RPMI7951 (cell line): Measurements from ENCODE around the gene CAMK1D. TPM values are rescaled to one million over a fixed set of nuclear protein-coding genes. Genes with fewer than 3 reads are reported as not detected.

Experiments
- DNase-seq: peaks from one replicate; pipeline ENCODE4 v3.0.0-alpha.2; 2012; ENCODE audit warnings: low read depth
- total RNA-seq: library from RNA; depleted of rRNA; stranded (reverse); fragments of >200 nt; shearing (Covaris generic); gene quantifications from 2 replicates; pipeline ENCODE4 v1.2.3, GENCODE V29; 2014

The CAMK1D gene
- total RNA-seq, 1 experiment from 2014 or later = not detected

DNA sequence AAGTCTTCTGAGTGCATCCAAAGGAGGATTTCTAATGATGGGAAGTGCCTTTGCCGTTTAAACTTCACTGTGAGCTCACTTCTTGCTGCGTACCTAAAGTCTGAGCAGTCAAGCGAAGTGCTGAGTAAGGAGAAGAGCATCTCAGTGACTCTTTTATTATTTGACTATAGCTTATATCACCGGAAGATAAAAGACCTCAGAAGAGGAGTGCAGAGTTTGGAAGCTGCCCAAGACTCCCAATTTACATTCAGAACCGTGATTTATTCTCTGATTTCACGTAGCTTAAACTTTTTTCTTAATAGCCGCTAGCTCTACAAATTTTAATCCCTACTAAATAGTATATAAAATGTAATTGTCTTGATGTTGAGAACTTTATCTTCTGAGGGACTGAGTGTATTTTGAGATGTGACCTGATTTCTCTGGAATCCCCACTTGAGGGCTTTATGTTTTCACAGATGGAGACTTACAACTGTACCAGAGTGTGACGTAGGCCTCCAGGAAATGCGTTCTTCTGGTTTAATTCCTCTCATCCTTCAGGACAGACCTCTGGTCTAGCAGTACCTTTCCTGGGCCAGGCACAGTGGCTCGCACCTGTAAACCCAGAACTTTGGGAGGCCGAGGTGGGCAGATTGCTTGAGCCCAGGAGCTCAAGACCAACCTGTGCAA lies 51.1 kb downstream of the CAMK1D start:
- DNase-seq = no peak

GRCh38 chr10:12401466-12401865 lies 52.1 kb downstream of the CAMK1D start:
- no peak for DNase-seq

- no peak for DNase-seq
These were observed 53.8 kb downstream of the CAMK1D start for GRCh38 chr10:12403119-12403518.

- no peak for DNase-seq
These were observed 56.3 kb downstream of the CAMK1D start for GRCh38 chr10:12405342-12406320.

DNA sequence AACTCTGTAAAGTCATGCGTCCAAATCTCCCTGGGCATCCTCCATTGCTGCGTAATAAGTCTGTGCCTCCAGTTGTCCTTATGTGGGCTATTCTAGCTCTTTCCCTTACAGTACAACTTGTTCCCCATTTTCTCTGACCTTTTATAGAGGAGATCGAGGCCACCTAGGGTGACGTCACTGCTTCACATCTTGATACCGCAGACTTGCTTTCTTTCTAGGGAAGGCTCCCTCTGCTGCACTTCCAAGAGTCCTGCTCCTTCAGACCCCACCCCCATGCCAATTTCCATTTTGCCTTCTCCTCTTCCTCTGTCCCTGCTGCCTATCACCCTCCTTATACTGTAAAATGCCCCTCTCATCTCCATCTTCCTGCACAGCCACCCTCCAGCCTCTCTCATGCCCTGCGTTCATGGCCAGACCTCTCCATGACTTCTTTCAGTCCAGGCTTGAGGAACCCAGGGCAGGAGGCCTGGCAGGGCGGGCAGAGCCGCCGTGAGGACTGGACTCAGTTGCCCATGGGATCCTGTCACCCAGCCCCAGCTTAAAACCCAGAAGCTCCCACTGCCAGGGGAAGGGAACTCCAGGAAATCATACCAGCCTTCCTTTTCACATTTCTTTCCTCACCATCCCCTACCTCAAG lies 57.5 kb downstream of the CAMK1D start:
- no peak for DNase-seq

GRCh38 chr10:12408472-12408871 lies 59.1 kb downstream of the CAMK1D start:
- DNase-seq = no peak

DNA sequence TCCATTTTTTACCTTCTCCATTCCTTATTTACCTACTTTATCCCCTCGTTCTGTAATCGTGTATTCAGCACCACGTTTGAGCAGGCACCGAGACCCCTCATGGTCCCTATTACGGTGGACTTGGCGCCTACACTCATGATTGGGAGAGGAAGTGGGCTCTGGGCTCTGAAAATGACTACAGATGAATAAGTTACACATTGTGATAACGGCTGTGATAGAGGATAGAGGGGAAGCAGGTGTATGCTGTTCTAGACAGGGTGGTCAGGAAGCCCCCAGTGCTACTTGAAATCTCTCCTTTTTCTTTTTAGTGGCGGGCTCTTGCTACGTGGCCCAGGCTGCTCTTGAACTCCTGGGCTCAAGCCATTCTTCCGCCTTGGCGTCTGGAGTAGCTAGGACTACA lies 59.8 kb downstream of the CAMK1D start:
- no peak for DNase-seq

DNA sequence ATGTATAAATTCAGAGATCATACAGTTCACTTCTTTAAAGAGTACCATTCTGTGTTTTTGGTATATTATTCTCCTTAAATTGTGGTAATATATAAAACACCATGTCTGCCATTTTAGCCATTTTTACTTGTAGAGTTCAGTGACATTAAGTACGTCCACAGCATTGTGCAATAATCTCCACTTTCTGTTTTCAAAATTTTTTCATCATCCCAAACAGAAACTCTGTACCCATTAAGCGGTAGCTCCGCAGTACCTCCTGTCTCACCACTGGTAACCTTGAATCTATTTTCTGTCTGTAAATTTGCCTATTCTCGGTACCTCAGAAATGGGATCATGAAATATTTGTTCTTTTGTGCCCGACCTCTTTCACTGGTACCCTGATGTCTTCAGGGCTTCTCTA lies 60.3 kb downstream of the CAMK1D start:
- DNase-seq = no peak

- no peak for DNase-seq
These were observed 63.5 kb downstream of the CAMK1D start for GRCh38 chr10:12412666-12413368.

GRCh38 chr10:12413369-12413711 lies 64.0 kb downstream of the CAMK1D start:
- DNase-seq = no peak

DNA sequence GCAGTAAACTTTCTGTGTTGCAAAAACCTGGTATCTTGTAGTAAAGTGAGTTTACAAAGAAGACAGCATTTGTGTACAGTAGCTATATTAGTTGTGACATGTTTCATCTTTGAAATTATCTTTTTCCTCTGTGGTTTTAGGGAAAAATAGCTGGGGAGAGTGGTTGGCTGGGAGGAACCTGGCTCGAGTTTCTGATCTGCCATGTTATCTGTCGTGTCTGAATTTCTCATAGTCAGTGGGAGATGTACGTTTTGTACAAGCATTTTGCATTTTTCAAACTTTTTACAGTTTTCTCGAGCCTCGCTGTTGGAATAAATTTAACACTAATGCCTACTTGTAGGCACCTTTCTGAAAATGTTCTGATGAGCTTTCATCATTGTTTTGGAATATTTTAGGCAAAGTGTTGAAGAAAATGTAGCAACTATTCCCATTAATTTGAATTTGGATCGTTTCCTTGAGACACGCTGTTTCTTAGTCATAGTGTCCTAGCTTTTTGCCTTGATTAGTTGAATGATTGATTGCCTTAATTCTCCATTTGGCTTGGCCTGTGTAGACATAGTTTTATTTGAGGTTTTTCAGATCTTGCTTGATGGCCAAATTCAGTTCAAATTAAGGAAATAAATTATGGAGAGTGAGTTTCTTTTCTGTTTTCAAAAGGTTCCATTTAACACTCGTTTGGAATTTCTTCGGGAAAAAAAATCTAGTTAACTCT lies 65.1 kb downstream of the CAMK1D start:
- DNase-seq = no peak

DNA sequence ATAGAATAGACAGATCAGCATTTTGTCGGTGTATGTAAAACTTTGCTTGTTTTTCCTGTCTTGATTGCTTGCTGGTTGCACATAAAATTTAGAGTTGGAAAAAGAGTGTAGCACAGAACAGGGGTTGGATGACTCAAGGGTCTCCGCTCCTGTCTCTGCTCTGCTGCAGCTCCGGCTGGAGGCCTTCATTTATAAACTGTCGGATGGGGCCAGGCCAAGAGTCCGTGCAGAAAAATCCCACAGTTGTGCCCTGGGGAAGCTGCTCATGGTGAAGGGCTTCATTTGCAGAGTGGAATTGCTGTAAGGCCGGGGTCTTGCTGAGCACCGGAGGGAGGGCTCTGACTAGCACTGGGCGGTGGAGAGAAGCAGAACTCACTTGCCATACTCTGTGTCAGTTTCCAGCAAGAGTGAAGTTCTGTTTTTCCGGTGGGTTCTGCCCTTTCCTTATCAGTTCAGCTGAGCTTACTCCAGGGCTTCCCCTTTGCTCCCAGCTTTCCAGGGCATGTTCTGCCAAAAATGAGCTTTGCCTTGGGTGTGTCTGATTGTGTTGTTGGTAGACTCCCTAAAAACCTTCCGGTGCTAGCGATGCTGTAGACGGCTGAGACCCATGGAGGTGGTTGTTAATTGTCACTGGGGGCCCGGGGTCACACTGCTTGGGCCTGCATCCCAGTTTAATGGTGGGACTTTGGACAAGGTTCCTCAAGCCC lies 67.2 kb downstream of the CAMK1D start:
- DNase-seq = no peak

DNA sequence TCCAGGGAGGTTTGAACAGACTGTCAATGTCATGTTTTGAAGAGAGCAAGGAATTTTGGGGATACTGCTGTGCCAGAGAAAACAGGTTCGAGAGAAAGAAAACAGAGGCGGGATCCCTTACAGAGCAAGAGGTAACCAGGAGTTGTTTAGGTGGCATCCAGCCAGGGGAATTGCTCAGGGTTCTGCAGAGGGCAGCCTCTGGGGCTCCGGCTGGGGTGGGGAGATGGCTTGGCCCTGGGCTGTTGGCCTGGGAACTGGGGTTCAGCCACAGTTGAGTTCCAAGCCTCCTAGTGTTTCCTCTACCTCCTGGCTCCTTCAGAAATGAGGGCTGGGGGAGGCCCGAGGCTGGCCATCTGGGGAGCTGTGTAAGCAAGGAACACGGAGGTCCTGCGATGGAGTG lies 68.0 kb downstream of the CAMK1D start:
- DNase-seq = no peak

GRCh38 chr10:12418000-12418399 lies 68.7 kb downstream of the CAMK1D start:
- no peak for DNase-seq

DNA sequence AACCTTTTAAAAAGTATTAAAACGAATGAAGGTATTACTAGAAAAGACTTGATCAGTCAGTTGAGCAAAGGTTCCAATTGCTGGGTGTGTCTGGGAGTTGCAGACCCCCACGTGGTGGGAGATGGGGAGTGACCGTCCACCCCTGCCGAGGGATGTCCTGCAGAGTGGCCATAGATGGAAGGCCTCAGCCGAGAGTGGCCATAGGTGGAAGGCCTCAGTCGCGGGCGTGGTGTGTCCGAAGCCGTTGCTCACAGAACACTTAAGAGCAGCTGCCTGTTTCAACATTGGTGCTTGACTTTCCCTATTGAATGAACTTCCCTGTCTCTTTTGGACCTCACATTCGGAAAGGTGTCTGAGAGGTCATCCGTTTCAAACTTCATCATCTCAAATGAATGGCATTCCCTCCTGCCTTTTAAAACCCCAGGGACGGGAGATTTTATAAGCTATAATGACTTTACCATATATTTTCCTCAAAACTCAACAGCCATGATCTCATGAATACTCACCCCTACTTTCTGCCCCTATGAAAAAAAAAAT lies 69.4 kb downstream of the CAMK1D start:
- DNase-seq = no peak

- DNase-seq = peak; percentile 96
These were observed 70.0 kb downstream of the CAMK1D start for GRCh38 chr10:12419262-12419847.

GRCh38 chr10:12420530-12421120 lies 71.3 kb downstream of the CAMK1D start:
- DNase-seq = no peak

DNA sequence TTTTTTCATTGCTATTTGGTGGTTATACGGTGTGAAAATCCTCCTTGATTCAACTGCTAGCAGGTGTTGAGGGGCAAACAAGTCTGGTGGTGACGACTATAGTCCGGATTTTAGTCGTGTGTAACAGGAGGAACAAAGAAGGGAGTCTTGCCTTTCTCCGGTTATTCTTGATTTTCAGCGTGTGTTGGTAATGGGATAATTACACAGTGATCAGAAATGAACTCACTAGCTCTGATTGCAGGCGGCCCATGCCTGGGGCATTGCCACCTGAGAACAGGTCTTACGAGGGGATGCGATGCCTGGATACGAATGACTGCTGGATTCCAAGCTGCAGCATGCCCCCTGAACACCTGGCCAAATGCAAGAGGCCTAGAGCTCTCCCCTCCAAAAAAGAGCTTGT lies 72.8 kb downstream of the CAMK1D start:
- DNase-seq = no peak

- no peak for DNase-seq
These were observed 74.5 kb downstream of the CAMK1D start for GRCh38 chr10:12423896-12424295.

DNA sequence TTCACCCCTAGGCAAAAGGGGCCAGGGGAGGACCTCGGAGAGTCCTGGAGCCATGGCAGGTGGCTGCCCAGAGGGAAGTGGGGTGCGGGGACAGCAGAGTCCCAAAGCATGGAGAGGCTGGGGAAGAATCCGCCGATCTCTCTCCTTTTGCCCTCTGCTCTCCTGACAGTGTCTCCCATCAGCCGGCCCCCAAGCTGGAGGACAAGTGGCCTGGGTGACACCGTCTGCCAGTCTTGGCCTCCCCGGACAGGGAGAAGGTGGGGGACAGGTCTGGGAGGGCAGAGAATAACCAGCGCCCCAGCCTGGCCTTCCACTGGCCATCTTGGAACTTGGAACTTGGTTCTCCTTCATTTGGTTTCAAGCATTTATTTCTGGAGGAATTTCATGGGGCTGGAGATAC lies 77.9 kb downstream of the CAMK1D start:
- DNase-seq = no peak
